ENCODE results near the gene CAV2.
A peak's percentile ranks its signal among the peaks of the same experiment; 100 is the strongest.

CAV2 gene

GRCh38 chr7:116521046-116521664 lies 21.6 kb downstream of the CAV2 start:
- Histone ChIP-seq H3K27me3 (ENCODE audit: insufficient read depth, poor library complexity, severe bottlenecking) (no peaks in the 10 kb centered on the region), H3K4me1 (ENCODE audit: insufficient read depth, poor library complexity, severe bottlenecking) (peaks cover 40% of the 10 kb centered on the region), H3K36me3 (ENCODE audit: low read depth) (peaks cover 8% of the 10 kb centered on the region), H3K4me3 (ENCODE audit: severe bottlenecking) (no peak overlapping the region), H3K9me3 (ENCODE audit: severe bottlenecking) (no peaks in the 10 kb centered on the region), H3K27ac (ENCODE audit: poor library complexity, severe bottlenecking) (peak overlapping the region; percentile 99)
- peak; percentile 33 for ATAC-seq (ENCODE audit: low read depth)
- DNase-seq (ENCODE audit: low spot score), result no peak
- TF ChIP-seq, protein P1, sequence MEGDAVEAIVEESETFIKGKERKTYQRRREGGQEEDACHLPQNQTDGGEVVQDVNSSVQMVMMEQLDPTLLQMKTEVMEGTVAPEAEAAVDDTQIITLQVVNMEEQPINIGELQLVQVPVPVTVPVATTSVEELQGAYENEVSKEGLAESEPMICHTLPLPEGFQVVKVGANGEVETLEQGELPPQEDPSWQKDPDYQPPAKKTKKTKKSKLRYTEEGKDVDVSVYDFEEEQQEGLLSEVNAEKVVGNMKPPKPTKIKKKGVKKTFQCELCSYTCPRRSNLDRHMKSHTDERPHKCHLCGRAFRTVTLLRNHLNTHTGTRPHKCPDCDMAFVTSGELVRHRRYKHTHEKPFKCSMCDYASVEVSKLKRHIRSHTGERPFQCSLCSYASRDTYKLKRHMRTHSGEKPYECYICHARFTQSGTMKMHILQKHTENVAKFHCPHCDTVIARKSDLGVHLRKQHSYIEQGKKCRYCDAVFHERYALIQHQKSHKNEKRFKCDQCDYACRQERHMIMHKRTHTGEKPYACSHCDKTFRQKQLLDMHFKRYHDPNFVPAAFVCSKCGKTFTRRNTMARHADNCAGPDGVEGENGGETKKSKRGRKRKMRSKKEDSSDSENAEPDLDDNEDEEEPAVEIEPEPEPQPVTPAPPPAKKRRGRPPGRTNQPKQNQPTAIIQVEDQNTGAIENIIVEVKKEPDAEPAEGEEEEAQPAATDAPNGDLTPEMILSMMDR (IDR thresholded peaks at IDR 0.05; ENCODE audit: poor library complexity, severe bottlenecking), result no peak

DNA sequence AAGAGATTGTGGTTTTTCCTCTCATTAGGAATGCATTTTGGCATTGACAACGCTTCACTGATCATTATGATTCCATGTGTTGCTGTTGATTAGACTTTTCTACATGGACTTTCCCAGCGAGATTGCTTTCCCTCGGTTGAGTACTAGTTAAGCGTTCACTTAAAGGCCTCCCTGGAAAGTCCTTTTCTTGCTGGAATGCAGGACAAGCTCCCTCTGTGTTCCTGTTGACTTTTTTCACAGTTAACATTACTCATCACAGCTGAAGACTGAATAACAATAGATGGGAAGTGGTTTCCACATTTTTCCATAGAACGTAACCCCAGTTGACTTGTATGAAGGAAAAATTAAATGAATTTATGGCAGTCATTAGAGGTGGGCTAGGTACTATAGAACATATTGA lies 22.7 kb downstream of the CAV2 start:
- H3K36me3 ChIP-seq (ENCODE audit: low read depth), result peaks cover 19% of the 10 kb centered on the region
- ATAC-seq (ENCODE audit: low read depth), result peak; percentile 39
- TF ChIP-seq, protein P1 (IDR thresholded peaks at IDR 0.05; ENCODE audit: poor library complexity, severe bottlenecking), result no peak
- no peak overlapping the region for H3K4me3 ChIP-seq (ENCODE audit: severe bottlenecking)
- H3K9me3 ChIP-seq (ENCODE audit: severe bottlenecking), result no peaks in the 10 kb centered on the region
- H3K27ac ChIP-seq (ENCODE audit: poor library complexity, severe bottlenecking), result peak overlapping the region; percentile 99
- no peaks in the 10 kb centered on the region for H3K27me3 ChIP-seq (ENCODE audit: insufficient read depth, poor library complexity, severe bottlenecking)
- peaks cover 40% of the 10 kb centered on the region for H3K4me1 ChIP-seq (ENCODE audit: insufficient read depth, poor library complexity, severe bottlenecking)
- DNase-seq (ENCODE audit: low spot score), result no peak

GRCh38 chr7:116524221-116524608 lies 24.7 kb downstream of the CAV2 start:
- Histone ChIP-seq H3K4me3 (ENCODE audit: severe bottlenecking) (peak overlapping the region; percentile 24), H3K27me3 (ENCODE audit: insufficient read depth, poor library complexity, severe bottlenecking) (no peaks in the 10 kb centered on the region), H3K36me3 (ENCODE audit: low read depth) (peaks cover 39% of the 10 kb centered on the region), H3K4me1 (ENCODE audit: insufficient read depth, poor library complexity, severe bottlenecking) (peaks cover 50% of the 10 kb centered on the region), H3K9me3 (ENCODE audit: severe bottlenecking) (no peaks in the 10 kb centered on the region), H3K27ac (ENCODE audit: poor library complexity, severe bottlenecking) (peak overlapping the region; percentile 99)
- no peak for ATAC-seq (ENCODE audit: low read depth)
- DNase-seq (ENCODE audit: low spot score), result no peak
- TF ChIP-seq, protein P1 (IDR thresholded peaks at IDR 0.05; ENCODE audit: poor library complexity, severe bottlenecking), result no peak

GRCh38 chr7:116524609-116525297 lies 25.2 kb downstream of the CAV2 start, which contains the start of gene CAV1:
TSS of gene CAV1 (plus strand) at chr7:116525036. CDS start at chr7:116525063, 27 bp downstream.
- H3K4me1 ChIP-seq (ENCODE audit: insufficient read depth, poor library complexity, severe bottlenecking), result peaks cover 56% of the 10 kb centered on the region
- H3K27ac ChIP-seq (ENCODE audit: poor library complexity, severe bottlenecking), result peak within 1 kb of the TSS; percentile 99
- TF ChIP-seq, protein P1 (IDR thresholded peaks at IDR 0.05; ENCODE audit: poor library complexity, severe bottlenecking), result peak; percentile 31
- H3K36me3 ChIP-seq (ENCODE audit: low read depth), result peaks cover 44% of the 10 kb centered on the region
- no peaks in the 10 kb centered on the region for H3K9me3 ChIP-seq (ENCODE audit: severe bottlenecking)
- H3K4me3 ChIP-seq (ENCODE audit: severe bottlenecking), result peak within 1 kb of the TSS; percentile 56
- no peaks in the 10 kb centered on the region for H3K27me3 ChIP-seq (ENCODE audit: insufficient read depth, poor library complexity, severe bottlenecking)
- DNase-seq (ENCODE audit: low spot score) (peak; percentile 94), ATAC-seq (ENCODE audit: low read depth) (peak; percentile 68)

All from RWPE2 (cell line).